H1 (cell line): Measurements from ENCODE around the gene RBP4. TPM values are rescaled to one million over a fixed set of nuclear protein-coding genes. Genes with fewer than 3 reads are reported as not detected.

Source experiments
- CTCF ChIA-PET: fragments of 300-600 bp; sonication (Branson Sonifier 250); formaldehyde crosslinking; loops from one replicate; lab custom pipeline; 2021; ENCODE audit not compliant: partially characterized antibody; lab: Charles Lee
- POLR2A ChIA-PET: fragments of 300-600 bp; sonication (Branson Sonifier 250); formaldehyde crosslinking; loops from one replicate; lab custom pipeline; 2021; ENCODE audit warnings: inconsistent platforms; ENCODE audit not compliant: partially characterized antibody; lab: Charles Lee
- DNase-seq, 2 experiments: peaks; one replicate each; pipeline versions ENCODE4 v3.0.0 to v3.0.0-alpha.2; 2010 to 2022; ENCODE audit warnings: low spot score in 2 of 2, low read depth in 1 of 2, mixed read lengths in 1 of 2
- FAIRE-seq: peaks from 2 replicates; lab custom pipeline; 2011; peaks lifted over from hg19 to GRCh38; lab: Jason Lieb, UNC
- H2AFZ ChIP-seq: 2 replicates; pipeline ENCODE4 v1.8.1; 2012; ENCODE audit warnings: low read length, inconsistent platforms
- H2AK5ac ChIP-seq: 2 replicates; pipeline ENCODE4 v1.6.1; 2013; ENCODE audit warnings: low read depth, low read length
- H2BK120ac ChIP-seq: replicated peaks from 2 replicates; pipeline ENCODE3; 2013; ENCODE audit warnings: low read depth, low read length, inconsistent platforms
- H2BK12ac ChIP-seq: 2 replicates; pipeline ENCODE4 v1.6.1; 2013; ENCODE audit warnings: low read depth, low read length
- H2BK15ac ChIP-seq: 2 replicates; pipeline ENCODE4 v1.6.1; 2013; ENCODE audit warnings: low read length
- H2BK20ac ChIP-seq: 2 replicates; pipeline ENCODE4 v1.6.1; 2013; ENCODE audit warnings: low read length
- H2BK5ac ChIP-seq: 2 replicates; pipeline ENCODE4 v1.6.1; 2013; ENCODE audit warnings: low read depth, low read length
- H3K14ac ChIP-seq: 2 replicates; pipeline ENCODE4 v1.6.1; 2013; ENCODE audit warnings: inconsistent platforms; ENCODE audit not compliant: insufficient read length
- H3K18ac ChIP-seq: 2 replicates; pipeline ENCODE4 v1.6.1; 2013; ENCODE audit warnings: low read length; ENCODE audit errors: extremely low read depth
- H3K23ac ChIP-seq: 2 replicates; pipeline ENCODE4 v1.6.1; 2013; ENCODE audit warnings: inconsistent platforms; ENCODE audit not compliant: insufficient read length
- H3K23me2 ChIP-seq: 2 replicates; pipeline ENCODE4 v1.6.1; 2013; ENCODE audit warnings: low read depth, low read length
- H3K27ac ChIP-seq: 2 replicates; pipeline ENCODE4 v1.6.1; 2011; ENCODE audit warnings: low read depth, low read length, inconsistent platforms
- H3K27me3 ChIP-seq, 4 experiments: replicated peaks in 1 of 4; 1 replicate in 1 of 4; 2 replicates in 3 of 4; pipeline versions ENCODE4 v1.6.1 to v1.8.1; 2011 to 2013; ENCODE audit warnings: low read length in 3 of 4, mild to moderate bottlenecking in 3 of 4, inconsistent platforms in 2 of 4, mixed read lengths in 2 of 4, moderate library complexity in 1 of 4; ENCODE audit not compliant: control insufficient read depth in 3 of 4, insufficient read depth in 3 of 4; ENCODE audit errors: extremely low read depth in 1 of 4
- H3K36me3 ChIP-seq, 4 experiments: 2 replicates each; pipeline versions ENCODE4 v1.6.1 to v1.8.1; 2011 to 2013; ENCODE audit warnings: mild to moderate bottlenecking in 4 of 4, low read length in 3 of 4, moderate library complexity in 2 of 4, control low read depth in 1 of 4, inconsistent platforms in 1 of 4; ENCODE audit not compliant: insufficient read depth in 4 of 4, control insufficient read depth in 2 of 4
- H3K4ac ChIP-seq: replicated peaks from 2 replicates; pipeline ENCODE3; 2013; ENCODE audit warnings: low read length, low read depth, mixed read lengths, inconsistent platforms; ENCODE audit not compliant: insufficient read length
- H3K4me1 ChIP-seq, 4 experiments: replicated peaks in 1 of 4; 1 replicate in 1 of 4; 2 replicates in 3 of 4; pipeline versions ENCODE4 v1.6.1 to v1.8.1; 2011 to 2013; ENCODE audit warnings: low read length in 3 of 4, inconsistent platforms in 2 of 4, mixed read lengths in 1 of 4; ENCODE audit not compliant: insufficient read depth in 4 of 4, control insufficient read depth in 3 of 4
- H3K4me2 ChIP-seq, 2 experiments: 2 replicates each; pipeline versions ENCODE4 v1.6.1 to v1.8.1; 2011 to 2013; ENCODE audit warnings: low read depth in 2 of 2, low read length in 2 of 2, control low read depth in 1 of 2, inconsistent platforms in 1 of 2, mild to moderate bottlenecking in 1 of 2; ENCODE audit not compliant: insufficient read depth in 1 of 2
- H3K4me3 ChIP-seq, 4 experiments: fragments of 200-600, 300-600 bp in 1 of 4; sonication (generic), shearing (Covaris generic), sonication (Bioruptor Twin) in 1 of 4; 2 replicates each; pipeline versions ENCODE4 v1.5.1 to v1.8.1; 2011 to 2016; ENCODE audit warnings: low read length in 4 of 4, low read depth in 3 of 4, control low read depth in 2 of 4, inconsistent platforms in 2 of 4, mild to moderate bottlenecking in 2 of 4, mixed read lengths in 1 of 4, moderate library complexity in 1 of 4; ENCODE audit not compliant: insufficient read depth in 2 of 4; ENCODE audit errors: extremely low read depth in 1 of 4
- H3K56ac ChIP-seq: replicated peaks from 2 replicates; pipeline ENCODE3; 2013; ENCODE audit warnings: low read depth, mild to moderate bottlenecking, mixed read lengths, low read length, inconsistent platforms; ENCODE audit not compliant: insufficient read length
- H3K79me1 ChIP-seq: 2 replicates; pipeline ENCODE4 v1.6.1; 2013; ENCODE audit warnings: low read depth, low read length, control low read depth
- H3K79me2 ChIP-seq, 2 experiments: 2 replicates each; pipeline versions ENCODE4 v1.6.1 to v1.8.1; 2012 to 2013; ENCODE audit warnings: low read length in 2 of 2, mild to moderate bottlenecking in 2 of 2, inconsistent platforms in 1 of 2; ENCODE audit not compliant: insufficient read depth in 2 of 2, control insufficient read depth in 1 of 2
- H3K9ac ChIP-seq, 4 experiments: replicated peaks in 1 of 4; 1 replicate in 1 of 4; 2 replicates in 3 of 4; pipeline versions ENCODE4 v1.6.1 to v1.8.1; 2011 to 2013; ENCODE audit warnings: low read depth in 3 of 4, low read length in 3 of 4, control low read depth in 2 of 4, mild to moderate bottlenecking in 2 of 4, moderate library complexity in 2 of 4, inconsistent platforms in 1 of 4; ENCODE audit errors: extremely low read depth in 1 of 4
- H3K9me3 ChIP-seq, 2 experiments: 2 replicates each; pipeline versions ENCODE4 v1.6.1 to v1.8.1; 2012 to 2013; ENCODE audit warnings: mild to moderate bottlenecking in 2 of 2, moderate library complexity in 2 of 2, control low read depth in 1 of 2, inconsistent platforms in 1 of 2, low read depth in 1 of 2, low read length in 1 of 2, mixed read lengths in 1 of 2; ENCODE audit not compliant: insufficient read depth in 2 of 2
- H4K20me1 ChIP-seq, 2 experiments: replicated peaks in 1 of 2; 2 replicates each; pipeline versions ENCODE3 to v1.8.1; 2011 to 2013; ENCODE audit warnings: inconsistent platforms in 2 of 2, low read length in 2 of 2, mild to moderate bottlenecking in 1 of 2; ENCODE audit not compliant: insufficient read depth in 2 of 2, control insufficient read depth in 1 of 2
- H4K5ac ChIP-seq: 2 replicates; pipeline ENCODE4 v1.6.1; 2013; ENCODE audit warnings: low read length, low read depth, mixed read lengths, inconsistent platforms; ENCODE audit not compliant: insufficient read length
- H4K8ac ChIP-seq: 2 replicates; pipeline ENCODE4 v1.8.0; 2013; ENCODE audit warnings: mild to moderate bottlenecking, moderate library complexity, low read length, inconsistent platforms; ENCODE audit not compliant: insufficient read depth; ENCODE audit errors: extremely low read depth
- H4K91ac ChIP-seq: replicated peaks from 2 replicates; pipeline ENCODE3; 2013; ENCODE audit warnings: low read length, mixed read lengths, inconsistent platforms; ENCODE audit not compliant: insufficient read length
- EP300 ChIP-seq, 2 experiments: IDR thresholded peaks; 1 replicate in 1 of 2; 2 replicates in 1 of 2; pipeline ENCODE4 v1.6.1; 2011 to 2012; ENCODE audit warnings: low read depth in 2 of 2, low read length in 2 of 2, mild to moderate bottlenecking in 2 of 2, borderline replicate concordance in 1 of 2, inconsistent platforms in 1 of 2, moderate library complexity in 1 of 2
- FOSL1 ChIP-seq: IDR thresholded peaks from 2 replicates; pipeline ENCODE4 v1.6.1; 2011; ENCODE audit warnings: mild to moderate bottlenecking, low read depth, low read length, moderate library complexity; ENCODE audit not compliant: insufficient read depth
- HDAC6 ChIP-seq: IDR thresholded peaks from one replicate; pipeline ENCODE4 v1.7.1; 2012; ENCODE audit warnings: low read depth, mild to moderate bottlenecking, inconsistent platforms, low read length, moderate library complexity
- KDM1A ChIP-seq: fragments of 200-600, 300-600 bp; sonication (generic); IDR thresholded peaks from 2 replicates; pipeline ENCODE4 v1.7.1; 2016; ENCODE audit warnings: mild to moderate bottlenecking, low read length, borderline replicate concordance
- MAFK ChIP-seq: IDR thresholded peaks from 2 replicates; pipeline ENCODE4 v1.6.1; 2012; ENCODE audit warnings: low read depth, mild to moderate bottlenecking, improper control_type of control experiment, low read length
- POLR2AphosphoS5 ChIP-seq: IDR thresholded peaks from 2 replicates; pipeline ENCODE4 v1.6.1; 2011; ENCODE audit warnings: low read depth, low read length
- POU5F1 ChIP-seq: IDR thresholded peaks from 2 replicates; pipeline ENCODE4 v1.6.1; 2011; ENCODE audit warnings: low read depth, mild to moderate bottlenecking, low read length, moderate library complexity
- RNF2 ChIP-seq: fragments of 200-900, 300-1000 bp; sonication (generic); IDR thresholded peaks from 2 replicates; pipeline ENCODE4 v1.7.1; 2016; ENCODE audit warnings: borderline replicate concordance, low read depth, mild to moderate bottlenecking, antibody characterized with exemption, low read length; ENCODE audit not compliant: poor library complexity, severe bottlenecking; ENCODE audit errors: missing control alignments
- SIRT6 ChIP-seq: IDR thresholded peaks from one replicate; pipeline ENCODE4 v1.7.1; 2012; ENCODE audit warnings: low read length, inconsistent platforms
- SP1 ChIP-seq: IDR thresholded peaks from 2 replicates; pipeline ENCODE4 v1.6.1; 2011; ENCODE audit warnings: low read depth, low read length
- WGBS, 2 experiments: shearing (Covaris generic) in 1 of 2; methylation state at CpG; one replicate each; pipeline versions ENCODE4 v1.1.6 to v1.1.7; 2013 to 2015; ENCODE audit warnings: low lambda C conversion rate in 2 of 2, mixed read lengths in 2 of 2, inconsistent platforms in 1 of 2, low coverage in 1 of 2, missing lambda C conversion rate in 1 of 2; ENCODE audit not compliant: insufficient replicate concordance in 2 of 2, insufficient coverage in 1 of 2, insufficient read length in 1 of 2; ENCODE audit errors: extremely low coverage in 1 of 2, missing lambda C conversion rate in 1 of 2; 5-methylcytosine and 5-hydroxymethylcytosine counted together
- polyA plus RNA-seq, 7 experiments: library from polyadenylated mRNA; depleted of rRNA in 3 of 7; stranded (reverse) in 5 of 7; unstranded in 2 of 7; fragments of >200 nt in 5 of 7; fragments of 200-250 nt in 2 of 7; gene quantifications; 1 replicate in 5 of 7; 2 replicates in 1 of 7; 4 replicates in 1 of 7; pipeline versions ENCODE4 v1.2.1 to v1.2.3, GENCODE V29; 2011 to 2013; ENCODE audit warnings: missing spikeins in 2 of 7, mixed read lengths in 2 of 7
- total RNA-seq: library from RNA; stranded (reverse); fragmentation: NEBNext Ultra II Directional; extraction: Animal tissue kit (Norgen Biotek cat#: 25700); gene quantifications from 2 replicates; pipeline ENCODE4 v1.2.1, GENCODE V29; 2021

Gene RBP4
- total and polyA plus RNA-seq, 2 of the 8 experiments (the other 6 are each of a cell fraction or from before 2014, with no cell fraction given), result 0.42 to 0.97 TPM

- H3K18ac ChIP-seq, result no peak overlapping the region
- H2BK5ac ChIP-seq, result no peak overlapping the region
- ChIA-PET POLR2A (no interaction called here), CTCF (interaction anchor here (0.6 to 2.1 kb wide), 5 partner anchors 23 to 147 kb away, joined by 3 to 11 read pairs (median 4); no protein-coding TSS in a partner anchor)
- H2AFZ ChIP-seq, result no peak overlapping the region
- peaks cover 0 to 6% (median under 1%) of the 10 kb centered on the region in 4 experiments; a peak in 4 of 7 replicates for H3K4me1 ChIP-seq
- TF ChIP-seq RNF2 (no peak), SP1 (no peak), KDM1A (no peak), POU5F1 (no peak), POLR2AphosphoS5 (no peak), SIRT6 (no peak), MAFK (no peak), FOSL1 (no peak), HDAC6 (no peak), EP300 (IDR thresholded peaks at IDR 0.05; ENCODE audit: borderline replicate concordance in 1 of 2, low read depth in 2 of 2, low read length in 2 of 2) (no peak)
- FAIRE-seq (no peak), DNase-seq (no peak)
- no peak overlapping the region for H2BK20ac ChIP-seq
- 90% methylated on average over 1 of the region's 1 CpG; no CpG with 5 or more reads in 1 of the 2 experiments for WGBS, 2 experiments
- no peak overlapping the region for H4K91ac ChIP-seq
- no peaks in the 10 kb centered on the region for H3K79me2 ChIP-seq
- no peak overlapping the region for H3K14ac ChIP-seq
- no peak overlapping the region for H4K8ac ChIP-seq
- no peak overlapping the region for H3K56ac ChIP-seq
- no peak overlapping the region for H3K4ac ChIP-seq
- H2AK5ac ChIP-seq, result no peak overlapping the region
- no peak overlapping the region for H3K4me3 ChIP-seq
- no peak overlapping the region for H4K5ac ChIP-seq
- H2BK12ac ChIP-seq, result no peak overlapping the region
- no peak overlapping the region for H2BK120ac ChIP-seq
- no peaks in the 10 kb centered on the region; the same call in 1 of the 2 replicates for H3K79me1 ChIP-seq
- H4K20me1 ChIP-seq, result no peaks in the 10 kb centered on the region
- H3K23ac ChIP-seq, result no peak overlapping the region
- no peaks in the 10 kb centered on the region for H3K9me3 ChIP-seq
- no peaks in the 10 kb centered on the region for H3K36me3 ChIP-seq
- peaks cover 27 to 45% (median 35%) of the 10 kb centered on the region in 4 experiments for H3K27me3 ChIP-seq
- H3K9ac ChIP-seq, result no peak overlapping the region
- H2BK15ac ChIP-seq, result no peak overlapping the region
- H3K27ac ChIP-seq, result no peak overlapping the region
- H3K23me2 ChIP-seq, result peaks cover 7% of the 10 kb centered on the region; the same call in 1 of the 2 replicates
- no peak overlapping the region for H3K4me2 ChIP-seq
Observed at GRCh38 chr10:93599335-93599734, 1.7 kb downstream of the RBP4 start.
